Lower lobe of right lung (tissue), 2 donors: ENCODE measurements around the gene TBX21. TPM values are rescaled to one million over a fixed set of nuclear protein-coding genes. Genes with fewer than 3 reads are reported as not detected.

Experiments
- ATAC-seq, 2 donors: fragments of 200-7000 bp; cut with Tn5 transposase; one replicate each; pipeline ENCODE4 v1.9.1; 2020 to 2022; ENCODE audit warnings: mild to moderate bottlenecking in 2 of 2, moderate library complexity in 2 of 2
- DNase-seq: peaks from one replicate; pipeline ENCODE4 v3.0.0-alpha.2; 2020
- H3K27ac ChIP-seq: fragments of 200-600 bp; one replicate; pipeline ENCODE4 v1.8.0; 2022
- H3K27me3 ChIP-seq: fragments of 200-600 bp; one replicate; pipeline ENCODE4 v1.8.0; 2022; ENCODE audit warnings: low read depth
- H3K36me3 ChIP-seq: fragments of 200-600 bp; one replicate; pipeline ENCODE4 v1.8.0; 2022; ENCODE audit warnings: mild to moderate bottlenecking
- H3K4me1 ChIP-seq: fragments of 200-600 bp; one replicate; pipeline ENCODE4 v1.8.0; 2022
- H3K4me3 ChIP-seq: fragments of 200-600 bp; one replicate; pipeline ENCODE4 v1.8.0; 2022; ENCODE audit warnings: mild to moderate bottlenecking
- H3K9me3 ChIP-seq: fragments of 200-600 bp; one replicate; pipeline ENCODE4 v1.8.0; 2022
- intact Hi-C: fragments of 100-400 bp; cut with DNase I; formaldehyde crosslinking; loops from one replicate; pipeline ENCODE4 v1.11.0; 2022
- total RNA-seq: library from RNA; stranded (reverse); fragmentation: NEBNext Ultra II Directional; extraction: Animal tissue kit (Norgen Biotek cat#: 25700); gene quantifications from one replicate; pipeline ENCODE4 v1.2.1, GENCODE V29; 2021
- TF ChIP-seq, protein P1 (sequence below): fragments of 200-600 bp; IDR thresholded peaks from one replicate; pipeline ENCODE4 v1.8.0; 2022; ENCODE audit warnings: antibody characterized with exemption, mild to moderate bottlenecking
- donor health status: DM: no; HTN: yes; CAD: no; lungs with severe emphysema.

The TBX21 gene
- total RNA-seq, 1 donor from 2014 or later = 3.6 TPM

DNA sequence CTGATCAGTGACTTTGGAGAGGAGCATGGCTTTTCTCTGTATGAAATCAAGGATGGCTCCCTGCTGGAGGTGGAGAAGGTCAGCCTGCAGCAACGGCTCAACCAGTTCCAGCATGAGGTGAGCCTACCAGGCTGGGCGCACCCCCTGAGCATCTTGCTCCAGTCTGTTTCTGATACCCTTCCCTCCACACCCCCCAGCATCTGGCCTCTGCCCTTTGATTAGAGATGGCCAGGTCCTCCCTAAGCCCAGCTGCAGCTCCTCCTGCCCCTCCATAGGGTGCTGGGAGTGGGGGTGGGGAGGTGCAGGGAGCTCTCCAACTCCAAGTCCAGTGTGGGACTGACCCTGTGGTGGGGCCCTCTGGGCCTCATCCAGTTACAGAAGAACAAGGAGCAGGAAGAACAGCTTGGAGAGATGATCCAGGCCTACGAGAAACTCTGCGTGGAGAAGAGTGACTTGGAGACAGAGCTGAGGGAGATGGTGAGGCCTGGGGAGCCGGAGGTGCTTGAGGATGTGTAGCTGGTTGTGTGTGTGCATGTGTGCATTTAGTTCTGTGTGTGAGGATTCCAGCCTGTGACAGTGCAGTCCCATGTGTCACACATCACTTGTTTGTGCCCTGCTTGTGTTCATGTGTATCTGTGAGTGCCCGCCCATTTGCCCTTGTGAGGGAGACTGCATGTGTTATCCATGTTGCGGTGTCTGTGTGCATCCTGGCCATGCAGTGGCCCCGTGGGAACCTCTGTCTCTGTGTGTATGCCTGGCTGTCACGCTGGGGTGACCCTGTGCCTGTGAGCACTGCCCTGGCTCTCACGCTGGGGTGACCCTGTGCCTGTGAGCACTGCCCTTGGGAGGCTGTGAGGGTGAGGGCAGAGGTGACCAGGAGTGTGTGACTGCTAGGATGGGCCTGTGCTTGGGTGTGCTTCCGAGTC is 36.1 kb upstream of the TBX21 start:
- ATAC-seq (no peak), DNase-seq (no peak)
- intact Hi-C loops = no loop called here
- peaks cover 30% of the 10 kb centered on the region for H3K4me1 ChIP-seq
- H3K27ac ChIP-seq = no peak overlapping the region
- no peaks in the 10 kb centered on the region for H3K9me3 ChIP-seq
- no peak overlapping the region for H3K4me3 ChIP-seq
- H3K27me3 ChIP-seq = no peaks in the 10 kb centered on the region
- TF ChIP-seq, protein P1, sequence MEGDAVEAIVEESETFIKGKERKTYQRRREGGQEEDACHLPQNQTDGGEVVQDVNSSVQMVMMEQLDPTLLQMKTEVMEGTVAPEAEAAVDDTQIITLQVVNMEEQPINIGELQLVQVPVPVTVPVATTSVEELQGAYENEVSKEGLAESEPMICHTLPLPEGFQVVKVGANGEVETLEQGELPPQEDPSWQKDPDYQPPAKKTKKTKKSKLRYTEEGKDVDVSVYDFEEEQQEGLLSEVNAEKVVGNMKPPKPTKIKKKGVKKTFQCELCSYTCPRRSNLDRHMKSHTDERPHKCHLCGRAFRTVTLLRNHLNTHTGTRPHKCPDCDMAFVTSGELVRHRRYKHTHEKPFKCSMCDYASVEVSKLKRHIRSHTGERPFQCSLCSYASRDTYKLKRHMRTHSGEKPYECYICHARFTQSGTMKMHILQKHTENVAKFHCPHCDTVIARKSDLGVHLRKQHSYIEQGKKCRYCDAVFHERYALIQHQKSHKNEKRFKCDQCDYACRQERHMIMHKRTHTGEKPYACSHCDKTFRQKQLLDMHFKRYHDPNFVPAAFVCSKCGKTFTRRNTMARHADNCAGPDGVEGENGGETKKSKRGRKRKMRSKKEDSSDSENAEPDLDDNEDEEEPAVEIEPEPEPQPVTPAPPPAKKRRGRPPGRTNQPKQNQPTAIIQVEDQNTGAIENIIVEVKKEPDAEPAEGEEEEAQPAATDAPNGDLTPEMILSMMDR = no peak
- H3K36me3 ChIP-seq = peaks cover 19% of the 10 kb centered on the region

DNA sequence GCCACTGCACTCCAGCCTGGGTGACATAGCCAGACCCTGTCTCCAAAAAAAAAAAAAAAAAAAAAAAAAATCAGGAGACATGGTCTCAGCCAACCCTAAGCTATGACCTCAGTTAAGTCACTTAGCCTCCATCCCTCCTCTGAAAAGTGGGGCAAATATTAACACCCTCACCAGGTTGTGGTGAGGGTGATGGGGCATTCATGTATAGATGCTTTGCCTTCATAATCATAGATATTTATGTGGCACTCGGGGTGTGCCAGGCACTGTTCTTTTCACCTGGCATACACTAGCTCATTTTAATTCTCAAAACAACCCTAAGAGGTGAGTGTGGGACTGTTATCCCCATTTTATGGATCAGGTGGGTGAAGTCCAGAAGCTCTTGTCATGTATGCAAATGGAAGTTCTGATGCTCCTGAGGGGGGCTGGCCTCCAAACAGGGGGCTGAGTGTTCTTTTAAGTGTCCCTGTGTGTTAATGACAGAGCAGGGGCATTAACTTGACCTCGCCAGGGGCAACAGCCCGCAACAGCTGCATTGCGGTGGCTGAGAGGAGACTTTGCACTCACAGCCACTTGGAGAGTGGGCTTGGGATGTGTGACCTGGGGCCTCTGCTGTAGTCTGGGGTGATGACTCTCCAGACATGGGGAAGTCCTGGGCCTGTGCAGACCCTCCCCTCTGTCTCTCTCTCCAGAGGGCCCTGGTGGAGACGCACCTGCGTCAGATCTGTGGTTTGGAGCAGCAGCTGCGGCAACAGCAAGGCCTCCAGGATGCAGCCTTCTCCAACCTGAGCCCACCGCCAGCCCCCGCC is 34.9 kb upstream of the TBX21 start:
- Histone ChIP-seq H3K4me1 (peaks cover 24% of the 10 kb centered on the region), H3K9me3 (no peaks in the 10 kb centered on the region), H3K27me3 (no peaks in the 10 kb centered on the region), H3K36me3 (peaks cover 19% of the 10 kb centered on the region), H3K4me3 (no peak overlapping the region), H3K27ac (no peak overlapping the region)
- ATAC-seq (no peak), DNase-seq (no peak)
- TF ChIP-seq, protein P1 = no peak
- intact Hi-C loops = no loop called here

DNA sequence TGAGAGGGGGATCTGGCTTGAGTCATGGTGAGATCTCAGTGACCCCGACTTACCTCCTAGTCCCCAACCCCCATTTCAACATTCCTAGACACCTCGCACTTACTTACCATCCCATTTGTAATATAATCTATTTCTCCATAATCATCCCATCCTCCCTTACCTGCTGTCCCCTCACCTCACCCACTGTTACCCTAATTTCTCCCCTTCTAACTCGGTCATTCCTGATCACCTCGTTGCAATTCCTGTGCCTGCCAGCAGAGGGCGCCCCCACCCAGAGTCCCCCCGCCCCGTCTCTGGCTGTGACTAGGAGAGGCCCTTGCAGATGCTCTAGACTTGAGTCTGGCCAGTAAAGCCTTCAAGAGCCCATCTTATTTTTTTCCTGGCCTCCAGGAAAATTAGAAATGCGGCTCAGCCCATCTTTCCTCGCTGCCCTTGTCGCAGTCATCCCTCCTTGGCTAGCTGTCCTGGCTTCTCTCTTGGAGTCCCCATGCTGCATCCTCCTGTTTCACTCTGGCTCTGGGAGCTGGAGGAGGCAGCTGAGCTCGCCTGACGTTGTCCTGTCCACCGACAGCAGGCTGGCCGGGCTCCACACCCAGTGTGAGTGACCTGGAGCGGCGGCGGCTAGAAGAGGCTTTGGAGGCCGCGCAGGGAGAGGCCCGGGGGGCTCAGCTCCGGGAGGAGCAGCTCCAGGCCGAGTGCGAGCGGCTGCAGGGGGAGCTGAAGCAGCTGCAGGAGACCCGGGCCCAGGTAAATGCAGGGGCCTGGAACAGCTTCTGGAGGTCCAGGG is 34.1 kb upstream of the TBX21 start:
- no peaks in the 10 kb centered on the region for H3K9me3 ChIP-seq
- intact Hi-C loops = no loop called here
- DNase-seq (peak; percentile 75), ATAC-seq (no peak)
- no peak overlapping the region for H3K4me3 ChIP-seq
- H3K27ac ChIP-seq = no peak overlapping the region
- TF ChIP-seq, protein P1 = peak; percentile 95
- no peaks in the 10 kb centered on the region for H3K27me3 ChIP-seq
- H3K4me1 ChIP-seq = peaks cover 30% of the 10 kb centered on the region
- peaks cover 19% of the 10 kb centered on the region for H3K36me3 ChIP-seq

DNA sequence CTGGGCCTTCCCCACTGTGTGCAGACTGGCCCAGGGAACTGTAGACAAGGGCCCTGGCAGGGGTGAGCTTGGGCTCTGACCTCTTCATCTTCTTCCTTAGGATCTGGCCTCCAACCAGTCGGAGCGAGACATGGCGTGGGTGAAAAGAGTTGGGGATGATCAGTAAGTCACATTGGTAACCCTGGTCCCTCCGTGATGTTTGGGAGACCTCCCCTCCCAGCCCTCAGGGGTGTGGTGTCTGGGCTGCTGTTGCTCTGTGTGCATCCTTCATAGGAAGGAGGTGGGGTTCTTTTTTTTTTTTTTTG is 33.5 kb upstream of the TBX21 start:
- Histone ChIP-seq H3K9me3 (no peaks in the 10 kb centered on the region), H3K27ac (no peak overlapping the region), H3K36me3 (peaks cover 19% of the 10 kb centered on the region), H3K4me1 (peaks cover 35% of the 10 kb centered on the region), H3K4me3 (no peak overlapping the region), H3K27me3 (no peaks in the 10 kb centered on the region)
- intact Hi-C loops = no loop called here
- DNase-seq = no peak
- ATAC-seq = no peak
- TF ChIP-seq, protein P1 = no peak
